Lower leg skin (tissue), 4 donors: Measurements from ENCODE around the gene LOXL4. TPM values are rescaled to one million over a fixed set of nuclear protein-coding genes. Genes with fewer than 3 reads are reported as not detected.

Source experiments
- DNase-seq, 2 donors: peaks; one replicate each; pipeline ENCODE4 v3.0.0-alpha.2; 2019; ENCODE audit warnings: low spot score in 2 of 2
- H3K4me3 ChIP-seq: fragments of 200-600 bp; sonication (generic); 2 replicates; pipeline ENCODE4 v1.5.1; 2017; ENCODE audit warnings: mild to moderate bottlenecking, low read depth; ENCODE audit not compliant: poor library complexity, severe bottlenecking
- CTCF ChIP-seq, 3 donors: fragments of 450-650 bp; IDR thresholded peaks; one replicate each; pipeline ENCODE4 v1.5.1; 2016; ENCODE audit warnings: antibody characterized with exemption in 3 of 3, mild to moderate bottlenecking in 3 of 3, moderate library complexity in 2 of 3
- POLR2A ChIP-seq, 2 donors: fragments of 450-650 bp; IDR thresholded peaks; one replicate each; pipeline ENCODE4 v1.6.1; 2016 to 2017; ENCODE audit warnings: antibody characterized with exemption in 2 of 2, mild to moderate bottlenecking in 1 of 2, moderate library complexity in 1 of 2
- WGBS, 2 donors: methylation state at CpG; one replicate each; pipeline ENCODE4 v1.1.5; 2018; 5-methylcytosine and 5-hydroxymethylcytosine counted together
- intact Hi-C: fragments of 100-400 bp; cut with DNase I; formaldehyde crosslinking; loops from one replicate; pipeline ENCODE4 v1.15.0; 2023; ENCODE audit warnings: low total_unique reads
- total RNA-seq, 4 donors: library from RNA; depleted of rRNA; stranded (reverse); fragments of >200 nt; gene quantifications; one replicate each; pipeline ENCODE4 v1.1.0, GENCODE V29; 2016

Gene LOXL4
- total RNA-seq, 4 donors from 2014 or later = 1.7 to 4.0 (median 2.3) TPM

- no peak overlapping the region for H3K4me3 ChIP-seq
- TF ChIP-seq POLR2A (IDR thresholded peaks at IDR 0.05) (no peak), CTCF (IDR thresholded peaks at IDR 0.05) (no peak)
- no peak for DNase-seq
- intact Hi-C loops = no loop called here
- WGBS, 2 donors = 84 to 90% methylated on average over 1 of the region's 1 CpG
Observed at GRCh38 chr10:98224996-98225395, 43.0 kb downstream of the LOXL4 start.

- TF ChIP-seq POLR2A (IDR thresholded peaks at IDR 0.05) (no peak), CTCF (IDR thresholded peaks at IDR 0.05) (no peak)
- H3K4me3 ChIP-seq = no peak overlapping the region
- intact Hi-C loops = no loop called here
- no peak for DNase-seq
- 64 to 76% methylated on average over 2 of the region's 2 CpGs for WGBS, 2 donors
Observed at GRCh38 chr10:98224509-98224908, 43.5 kb downstream of the LOXL4 start.

GRCh38 chr10:98223874-98224273 is 44.1 kb downstream of the LOXL4 start:
- no peak for DNase-seq
- 97% methylated on average over 6 of the region's 6 CpGs for WGBS, 2 donors
- intact Hi-C loops = no loop called here
- H3K4me3 ChIP-seq = no peak overlapping the region
- no peak for TF ChIP-seq POLR2A (IDR thresholded peaks at IDR 0.05)
- no peak for TF ChIP-seq CTCF (IDR thresholded peaks at IDR 0.05)

- 68 to 73% methylated on average over 1 of the region's 1 CpG for WGBS, 2 donors
- no peak overlapping the region for H3K4me3 ChIP-seq
- TF ChIP-seq CTCF (IDR thresholded peaks at IDR 0.05) (no peak), POLR2A (IDR thresholded peaks at IDR 0.05) (no peak)
- no peak for DNase-seq
- intact Hi-C loops = no loop called here
Observed at GRCh38 chr10:98217801-98218200, 50.2 kb downstream of the LOXL4 start.

GRCh38 chr10:98215373-98215772 is 52.6 kb downstream of the LOXL4 start:
- 95 to 96% methylated on average over 2 of the region's 2 CpGs for WGBS, 2 donors
- no peak overlapping the region for H3K4me3 ChIP-seq
- TF ChIP-seq CTCF (IDR thresholded peaks at IDR 0.05) (no peak), POLR2A (IDR thresholded peaks at IDR 0.05) (no peak)
- intact Hi-C loops = no loop called here
- DNase-seq = no peak

GRCh38 chr10:98213740-98214139 is 54.3 kb downstream of the LOXL4 start:
- TF ChIP-seq CTCF (IDR thresholded peaks at IDR 0.05) (no peak), POLR2A (IDR thresholded peaks at IDR 0.05) (no peak)
- H3K4me3 ChIP-seq = no peak overlapping the region
- no peak for DNase-seq
- WGBS, 2 donors = 85 to 87% methylated on average over 1 of the region's 1 CpG
- intact Hi-C loops = no loop called here
